K562 (cell line): ENCODE measurements around the gene NR6A1. TPM values are rescaled to one million over a fixed set of nuclear protein-coding genes. Genes with fewer than 3 reads are reported as not detected.

Experiments
- ATAC-seq: fragments of 200-7000 bp; cut with Tn5 transposase; 3 replicates; pipeline ENCODE4 v1.9.1; 2020; ENCODE audit warnings: moderate library complexity
- BruUV-seq: library from RNA; stranded (reverse); fragments of 400-500 nt; replicated peaks from 2 replicates; lab custom pipeline; 2021; lab: Mats Ljungman, UMichigan
- CTCF ChIA-PET: fragments of 300-600 bp; formaldehyde crosslinking; extraction: SDS; loops from one replicate; lab custom pipeline; 2021; ENCODE audit warnings: low intra/inter-chr PET ratio; lab: Yijun Ruan, JAX
- POLR2A ChIA-PET: fragments of 300-600, 350-650 bp; sonication (Branson Sonifier 250); formaldehyde crosslinking; extraction: SDS; loops from one replicate; lab custom pipeline; 2021; ENCODE audit warnings: antibody characterized with exemption, inconsistent platforms; lab: Yijun Ruan, JAX
- DNase-seq, 4 experiments: peaks; one replicate each; pipeline versions ENCODE4 v3.0.0 to v3.0.0-alpha.2; 2011 to 2018; ENCODE audit warnings: low spot score in 3 of 4, mixed read lengths in 3 of 4; ENCODE audit errors: extremely low read depth in 1 of 4
- FAIRE-seq: peaks from 2 replicates; lab custom pipeline; 2011; peaks lifted over from hg19 to GRCh38; lab: Jason Lieb, UNC
- H2AFZ ChIP-seq: 2 replicates; pipeline ENCODE4 v1.6.0; 2011; ENCODE audit warnings: low read depth, low read length, control low read depth, inconsistent platforms
- H3K27ac ChIP-seq: fragments of 200-600 bp; 3 replicates; pipeline ENCODE4 v1.8.0; 2011; ENCODE audit warnings: low read depth, mild to moderate bottlenecking, control low read depth, inconsistent platforms, low read length, moderate library complexity, mixed read lengths; ENCODE audit errors: extremely low read depth
- H3K27me3 ChIP-seq, 2 experiments: fragments of 300-600 bp in 1 of 2; 2 replicates in 1 of 2; 3 replicates in 1 of 2; pipeline versions ENCODE4 v1.6.0 to v1.8.0; 2011; ENCODE audit warnings: inconsistent platforms in 2 of 2, low read length in 2 of 2, mild to moderate bottlenecking in 1 of 2, mixed read lengths in 1 of 2, moderate library complexity in 1 of 2; ENCODE audit not compliant: control insufficient read depth in 2 of 2, insufficient read depth in 2 of 2
- H3K36me3 ChIP-seq: fragments of 300-600 bp; 3 replicates; pipeline ENCODE4 v1.8.0; 2011; ENCODE audit warnings: mild to moderate bottlenecking, low read length, inconsistent platforms; ENCODE audit not compliant: control insufficient read depth, insufficient read depth
- H3K4me1 ChIP-seq, 2 experiments: fragments of 200-600 bp in 1 of 2; replicated peaks in 1 of 2; 2 replicates in 1 of 2; 3 replicates in 1 of 2; pipeline versions ENCODE4 v1.5.1 to v1.8.0; 2011; ENCODE audit warnings: inconsistent platforms in 2 of 2, low read length in 2 of 2, mild to moderate bottlenecking in 1 of 2, mixed read lengths in 1 of 2, moderate library complexity in 1 of 2; ENCODE audit not compliant: control insufficient read depth in 2 of 2, insufficient read depth in 2 of 2
- H3K4me2 ChIP-seq: 2 replicates; pipeline ENCODE4 v1.6.1; 2011; ENCODE audit warnings: low read length, control low read depth, inconsistent platforms, mixed read lengths; ENCODE audit not compliant: insufficient read depth
- H3K4me3 ChIP-seq: fragments of 200-600 bp; sonication (generic), shearing (Covaris generic); 2 replicates; pipeline ENCODE4 v1.5.1; 2016; ENCODE audit warnings: control low read depth, inconsistent platforms
- H3K79me2 ChIP-seq: fragments of 200-600 bp; 3 replicates; pipeline ENCODE4 v1.8.0; 2011; ENCODE audit warnings: low read length, inconsistent platforms; ENCODE audit not compliant: control insufficient read depth, insufficient read depth
- H3K9ac ChIP-seq, 2 experiments: 2 replicates each; pipeline versions ENCODE4 v1.6.0 to v1.6.1; 2011; ENCODE audit warnings: low read depth in 2 of 2, low read length in 2 of 2, control low read depth in 1 of 2, inconsistent platforms in 1 of 2, mild to moderate bottlenecking in 1 of 2, mixed read lengths in 1 of 2; ENCODE audit not compliant: insufficient read depth in 1 of 2
- H3K9me1 ChIP-seq: one replicate; pipeline ENCODE4 v1.6.0; 2011; ENCODE audit warnings: inconsistent platforms, mild to moderate bottlenecking, low read length, moderate library complexity; ENCODE audit not compliant: control insufficient read depth, insufficient read depth
- H3K9me3 ChIP-seq: replicated peaks from 2 replicates; pipeline ENCODE4 v1.5.1; 2011; ENCODE audit warnings: low read depth, low read length, inconsistent platforms; ENCODE audit not compliant: control insufficient read depth, insufficient read depth
- H4K20me1 ChIP-seq: replicated peaks from 2 replicates; pipeline ENCODE4 v1.6.1; 2011; ENCODE audit warnings: low read length, inconsistent platforms, mixed read lengths; ENCODE audit not compliant: control insufficient read depth, insufficient read depth
- HDAC2 ChIP-seq: fragments of 450-650 bp; IDR thresholded peaks from 2 replicates; pipeline ENCODE4 v1.6.1; 2016; ENCODE audit warnings: mild to moderate bottlenecking
- MYC ChIP-seq, 2 experiments: fragments of 250-450 bp in 1 of 2; sonication (Bioruptor Pico) in 1 of 2; IDR thresholded peaks; 2 replicates each; pipeline versions ENCODE4 v1.5.1 to v1.6.1; 2012 to 2021; ENCODE audit warnings: low read depth in 2 of 2, borderline replicate concordance in 1 of 2, improper control_type of control experiment in 1 of 2, low read length in 1 of 2, mild to moderate bottlenecking in 1 of 2, moderate library complexity in 1 of 2
- NCOA1 ChIP-seq: fragments of 450-650 bp; IDR thresholded peaks from 2 replicates; pipeline ENCODE4 v1.6.1; 2016; ENCODE audit warnings: low read depth
- NFIC ChIP-seq: fragments of 450-650 bp; IDR thresholded peaks from 2 replicates; pipeline ENCODE4 v1.6.1; 2017; ENCODE audit warnings: mild to moderate bottlenecking, inconsistent platforms
- RBM39 ChIP-seq: fragments of 200-400 bp; formaldehyde crosslinking; optimal IDR thresholded peaks from 2 replicates; pipeline ENCODE3; 2018; ENCODE audit warnings: low read depth, low read length
- RNF2 ChIP-seq: sonication (generic); IDR thresholded peaks from 2 replicates; pipeline ENCODE4 v1.6.1; 2016
- TAF15 ChIP-seq: fragments of 200-400 bp; formaldehyde crosslinking; IDR thresholded peaks from 2 replicates; pipeline ENCODE4 v1.6.1; 2017; ENCODE audit warnings: mild to moderate bottlenecking, low read depth, low read length, moderate library complexity
- ZKSCAN8 ChIP-seq: fragments of 200-800 bp; sonication (Bioruptor generic); IDR thresholded peaks from 2 replicates; pipeline ENCODE4 v1.6.1; 2016; ENCODE audit warnings: missing genetic modification characterization, missing compliant biosample characterization
- ZNF695 ChIP-seq: fragments of 450-650 bp; formaldehyde crosslinking; IDR thresholded peaks from 2 replicates; pipeline ENCODE4 v1.4.0; 2020; ENCODE audit warnings: mild to moderate bottlenecking, moderate library complexity
- ZSCAN29 ChIP-seq: fragments of 450-650 bp; IDR thresholded peaks from 2 replicates; pipeline ENCODE4 v1.6.1; 2017
- WGBS: fragments of 100-300 bp; shearing (Covaris generic); methylation state at CpG from one replicate; pipeline ENCODE4 v1.1.6; 2016; ENCODE audit warnings: low coverage, mixed read lengths; ENCODE audit not compliant: insufficient coverage; ENCODE audit errors: missing lambda C conversion rate; 5-methylcytosine and 5-hydroxymethylcytosine counted together
- in situ Hi-C: fragments of 300-500 bp; cut with MboI; formaldehyde crosslinking; loops from 4 replicates; pipeline ENCODE4 v1.15.0; 2018; ENCODE audit warnings: inconsistent platforms, mixed read lengths
- intact Hi-C: fragments of 100-400 bp; cut with micrococcal nuclease; formaldehyde crosslinking; loops from 2 replicates; pipeline ENCODE4 v1.14.2; 2022
- polyA plus RNA-seq, 8 experiments: library from polyadenylated mRNA; depleted of rRNA in 4 of 8; stranded (reverse) in 5 of 8; unstranded in 3 of 8; fragments of >200 nt; fragmentation: Nextera tagmentation in 2 of 8; fragmentation: Illumina TruSeq in 1 of 8; extraction: Ambion mirVana in 2 of 8; extraction: Trizol in 1 of 8; gene quantifications; 2 replicates each; pipeline versions ENCODE4 v1.2.1 to v1.2.3, GENCODE V29; 2011 to 2014; ENCODE audit warnings: inconsistent platforms in 1 of 8, missing spikeins in 1 of 8
- total RNA-seq, 7 experiments: library from RNA; depleted of rRNA in 6 of 7; stranded (reverse); fragments of >200 nt in 6 of 7; fragmentation: Illumina TruSeq in 2 of 7; extraction: Trizol in 2 of 7; gene quantifications; 2 replicates each; pipeline versions ENCODE4 v1.2.1 to v1.2.3, GENCODE V29; 2011 to 2021; ENCODE audit warnings: low replicate concordance in 1 of 7
- TF ChIP-seq, protein P1 (sequence below), 3 experiments: IDR thresholded peaks in 2 of 3; conservative IDR thresholded peaks in 1 of 3; 2 replicates each; pipeline ENCODE4 v1.5.1; 2011 to 2012; ENCODE audit warnings: low read length in 3 of 3, mild to moderate bottlenecking in 3 of 3, control low read depth in 2 of 3, improper control_type of control experiment in 1 of 3, inconsistent platforms in 1 of 3, low read depth in 1 of 3, mixed read lengths in 1 of 3, moderate library complexity in 1 of 3; ENCODE audit not compliant: insufficient read depth in 2 of 3
- TF ChIP-seq, protein P2 (sequence below): fragments of 250-450 bp; sonication (Bioruptor Pico); IDR thresholded peaks from 2 replicates; pipeline ENCODE4 v1.9.0; 2021; ENCODE audit warnings: mild to moderate bottlenecking

Gene NR6A1
- total and polyA plus RNA-seq, 9 of the 15 experiments (the other 6 are each of a cell fraction or from before 2014, with no cell fraction given) = 9.7 to 55.4 (median 28.3) TPM

DNA sequence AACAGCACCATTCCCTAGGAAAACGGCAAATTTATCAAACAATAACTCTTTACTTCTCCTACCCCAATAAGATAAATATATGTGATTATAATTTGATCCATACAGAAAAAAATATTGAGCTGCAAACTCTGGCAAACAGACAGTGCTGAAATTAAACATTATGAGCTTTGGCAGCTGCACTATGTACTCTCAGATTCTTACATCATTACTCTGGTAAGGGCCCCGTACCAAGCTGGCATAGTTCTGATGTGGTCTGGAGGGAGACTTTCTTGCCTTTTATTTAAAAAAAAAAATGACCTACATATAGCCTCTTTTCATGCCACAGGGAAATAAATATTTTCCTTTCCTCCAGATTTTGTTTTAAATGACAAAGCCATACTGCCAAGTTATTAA lies 95.0 kb downstream of the NR6A1 start:
- ChIA-PET POLR2A (interaction anchor here (3.9 kb wide), 1 partner anchor 17 kb away, joined by 16 read pairs; no protein-coding TSS in a partner anchor), CTCF (no interaction called here)
- no peak overlapping the region for H2AFZ ChIP-seq
- no peaks in the 10 kb centered on the region for H3K9me1 ChIP-seq
- in situ Hi-C loops = no loop called here
- H3K79me2 ChIP-seq = peaks cover 3% of the 10 kb centered on the region; the same call in 1 of the 3 replicates
- no peaks in the 10 kb centered on the region for H3K27me3 ChIP-seq
- H3K27ac ChIP-seq = no peak overlapping the region
- no peaks in the 10 kb centered on the region for H3K4me1 ChIP-seq
- H3K9me3 ChIP-seq = no peaks in the 10 kb centered on the region
- ATAC-seq = no peak
- H3K9ac ChIP-seq = no peak overlapping the region
- BruUV-seq = no TSS peak
- no peak for FAIRE-seq
- H3K4me3 ChIP-seq = no peak overlapping the region
- WGBS = 96% methylated on average over 2 of the region's 2 CpGs
- H3K36me3 ChIP-seq = no peaks in the 10 kb centered on the region; the same call in 2 of the 3 replicates
- no peaks in the 10 kb centered on the region for H4K20me1 ChIP-seq
- no peak for DNase-seq
- TF ChIP-seq NCOA1 = no peak
- TF ChIP-seq ZNF695 (CRISPR knock-in tag) = no peak
- TF ChIP-seq HDAC2 = no peak
- TF ChIP-seq RBM39 = no peak
- intact Hi-C loops = no loop called here
- no peak overlapping the region for H3K4me2 ChIP-seq

DNA sequence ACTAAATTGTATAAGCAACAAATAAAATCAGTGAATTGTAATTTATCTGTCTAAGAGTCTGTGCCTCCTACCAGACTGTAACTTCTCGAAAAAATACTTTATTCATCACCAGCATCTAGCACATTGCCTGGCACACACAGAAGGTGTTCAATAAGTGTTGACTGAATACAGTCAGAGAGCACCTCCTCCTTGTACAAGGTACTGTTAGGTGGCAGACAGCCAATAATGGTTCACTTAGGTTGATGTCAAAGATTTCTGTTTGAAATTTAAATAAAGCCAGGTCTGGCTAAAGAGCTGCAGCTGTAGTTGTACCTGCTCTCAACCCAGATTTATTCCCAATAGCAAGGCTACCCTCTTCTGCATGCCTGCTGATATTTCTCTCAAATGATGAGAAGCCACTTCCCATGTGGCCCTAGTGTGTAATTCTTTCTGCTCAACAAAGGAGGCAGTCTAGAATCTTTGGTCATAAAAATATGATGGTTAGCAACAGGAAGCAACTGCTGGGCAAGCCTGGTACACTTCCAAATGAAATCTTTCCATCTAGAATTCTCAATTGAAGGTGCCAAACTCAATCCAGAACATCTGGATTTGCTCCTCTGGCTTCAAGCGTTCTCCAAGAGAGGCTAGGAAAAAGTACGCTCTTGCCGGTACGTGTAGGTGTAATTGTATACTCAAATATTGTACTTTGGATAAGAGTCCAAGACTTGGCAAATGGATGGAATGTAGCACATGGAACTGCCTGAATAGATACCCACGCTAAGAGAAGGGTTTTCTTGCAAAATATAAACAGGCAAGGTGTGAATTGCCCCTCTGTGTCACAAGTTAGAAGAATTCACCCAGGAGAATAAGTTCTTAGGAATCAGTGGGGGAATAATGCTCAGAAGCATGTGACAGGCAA lies 95.6 kb downstream of the NR6A1 start:
- in situ Hi-C loops = no loop called here
- POLR2A ChIA-PET = interaction anchor here (2.4 to 3.9 kb wide), 2 partner anchors 13 to 16 kb away, joined by 11 to 16 read pairs; no protein-coding TSS in a partner anchor
- TF ChIP-seq ZKSCAN8 (no peak), MYC (IDR thresholded peaks at IDR 0.05; ENCODE audit: low read depth, low read length) (no peak), MYC (CRISPR knock-in tag; IDR thresholded peaks at IDR 0.05; ENCODE audit: borderline replicate concordance, low read depth) (no peak), ZSCAN29 (no peak), TAF15 (no peak), NFIC (0 out of 2 replicates have a peak, but pooled peaks have one; percentile 25), RNF2 (no peak)
- TF ChIP-seq, protein P1, sequence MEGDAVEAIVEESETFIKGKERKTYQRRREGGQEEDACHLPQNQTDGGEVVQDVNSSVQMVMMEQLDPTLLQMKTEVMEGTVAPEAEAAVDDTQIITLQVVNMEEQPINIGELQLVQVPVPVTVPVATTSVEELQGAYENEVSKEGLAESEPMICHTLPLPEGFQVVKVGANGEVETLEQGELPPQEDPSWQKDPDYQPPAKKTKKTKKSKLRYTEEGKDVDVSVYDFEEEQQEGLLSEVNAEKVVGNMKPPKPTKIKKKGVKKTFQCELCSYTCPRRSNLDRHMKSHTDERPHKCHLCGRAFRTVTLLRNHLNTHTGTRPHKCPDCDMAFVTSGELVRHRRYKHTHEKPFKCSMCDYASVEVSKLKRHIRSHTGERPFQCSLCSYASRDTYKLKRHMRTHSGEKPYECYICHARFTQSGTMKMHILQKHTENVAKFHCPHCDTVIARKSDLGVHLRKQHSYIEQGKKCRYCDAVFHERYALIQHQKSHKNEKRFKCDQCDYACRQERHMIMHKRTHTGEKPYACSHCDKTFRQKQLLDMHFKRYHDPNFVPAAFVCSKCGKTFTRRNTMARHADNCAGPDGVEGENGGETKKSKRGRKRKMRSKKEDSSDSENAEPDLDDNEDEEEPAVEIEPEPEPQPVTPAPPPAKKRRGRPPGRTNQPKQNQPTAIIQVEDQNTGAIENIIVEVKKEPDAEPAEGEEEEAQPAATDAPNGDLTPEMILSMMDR (IDR thresholded peaks at IDR 0.05 in 2 of 3, conservative IDR thresholded peaks at IDR 0.05 in 1 of 3; ENCODE audit: insufficient read depth in 2 of 3, low read depth in 1 of 3, low read length in 3 of 3) = peak in 1 of 3 experiments; percentile 7; a peak in 1 of 6 replicates
- TF ChIP-seq, protein P2, sequence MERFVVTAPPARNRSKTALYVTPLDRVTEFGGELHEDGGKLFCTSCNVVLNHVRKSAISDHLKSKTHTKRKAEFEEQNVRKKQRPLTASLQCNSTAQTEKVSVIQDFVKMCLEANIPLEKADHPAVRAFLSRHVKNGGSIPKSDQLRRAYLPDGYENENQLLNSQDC (CRISPR knock-in tag) = no peak

More for the DNA sequence above, 95.6 kb downstream of the NR6A1 start:
- no TSS peak for BruUV-seq
- no peak for FAIRE-seq
- H3K4me2 ChIP-seq = no peak overlapping the region
- H3K9me1 ChIP-seq = no peaks in the 10 kb centered on the region
- peaks cover 3% of the 10 kb centered on the region; the same call in 1 of the 3 replicates for H3K79me2 ChIP-seq
- no peaks in the 10 kb centered on the region for H3K9me3 ChIP-seq
- no peaks in the 10 kb centered on the region; the same call in 2 of the 3 replicates for H3K36me3 ChIP-seq
- no peaks in the 10 kb centered on the region; a peak in 1 of 5 replicates for H3K4me1 ChIP-seq
- WGBS = 69% methylated on average over 6 of the region's 6 CpGs
- ATAC-seq = peak; percentile 43; the same call in 1 of the 3 replicates
- no peak for DNase-seq
- no peak overlapping the region for H3K9ac ChIP-seq
- H3K27ac ChIP-seq = no peak overlapping the region
- CTCF ChIA-PET = no interaction called here
- no peaks in the 10 kb centered on the region for H3K27me3 ChIP-seq
- no peak overlapping the region for H2AFZ ChIP-seq
- H3K4me3 ChIP-seq = no peak overlapping the region
- intact Hi-C loops = no loop called here
- no peaks in the 10 kb centered on the region for H4K20me1 ChIP-seq
